K562 (cell line): ENCODE results near the gene MYL5. TPM values are rescaled to one million over a fixed set of nuclear protein-coding genes. Genes with fewer than 3 reads are reported as not detected.

Experiments
- DMBX1 ChIP-seq: fragments of 250-450 bp; sonication (Bioruptor Pico); IDR thresholded peaks from 2 replicates; pipeline ENCODE4 v1.8.0; 2022; ENCODE audit warnings: inconsistent platforms, mild to moderate bottlenecking, moderate library complexity, borderline replicate concordance
- PCBP2 ChIP-seq: fragments of 200-400 bp; formaldehyde crosslinking; IDR thresholded peaks from 2 replicates; pipeline ENCODE4 v1.6.1; 2018; ENCODE audit warnings: low read length, low read depth, mild to moderate bottlenecking, moderate library complexity; ENCODE audit not compliant: poor library complexity, severe bottlenecking
- ZNF347 ChIP-seq: fragments of 450-650 bp; formaldehyde crosslinking; IDR thresholded peaks from 2 replicates; pipeline ENCODE4 v1.4.0; 2020; ENCODE audit warnings: low read depth, mild to moderate bottlenecking, moderate library complexity
- ZNF592 ChIP-seq: fragments of 450-650 bp; IDR thresholded peaks from 2 replicates; pipeline ENCODE4 v1.6.1; 2017; ENCODE audit warnings: antibody characterized with exemption, mild to moderate bottlenecking
- polyA plus RNA-seq, 8 experiments: library from polyadenylated mRNA; depleted of rRNA in 4 of 8; stranded (reverse) in 5 of 8; unstranded in 3 of 8; fragments of >200 nt; fragmentation: Nextera tagmentation in 2 of 8; fragmentation: Illumina TruSeq in 1 of 8; extraction: Ambion mirVana in 2 of 8; extraction: Trizol in 1 of 8; gene quantifications; 2 replicates each; pipeline versions ENCODE4 v1.2.1 to v1.2.3, GENCODE V29; 2011 to 2014; ENCODE audit warnings: inconsistent platforms in 1 of 8, missing spikeins in 1 of 8
- total RNA-seq, 7 experiments: library from RNA; depleted of rRNA in 6 of 7; stranded (reverse); fragments of >200 nt in 6 of 7; fragmentation: Illumina TruSeq in 2 of 7; extraction: Trizol in 2 of 7; gene quantifications; 2 replicates each; pipeline versions ENCODE4 v1.2.1 to v1.2.3, GENCODE V29; 2011 to 2021; ENCODE audit warnings: low replicate concordance in 1 of 7

MYL5 gene
- total and polyA plus RNA-seq, 9 of the 15 experiments (the other 6 are each of a cell fraction or from before 2014, with no cell fraction given) = 1.4 to 10.0 (median 4.1) TPM

- no peak for TF ChIP-seq PCBP2
- no peak for TF ChIP-seq ZNF592
- TF ChIP-seq DMBX1 (CRISPR knock-in tag) = no peak
- TF ChIP-seq ZNF347 (CRISPR knock-in tag) = no peak
Observed at GRCh38 chr4:653080-653821, 21.1 kb upstream of the MYL5 start (continued).
